A673 (cell line): ENCODE measurements around the gene ZNF892.

Experiments
- CTCF ChIP-seq: fragments of 300-800, 200-600 bp; sonication (generic); conservative IDR thresholded peaks from 2 replicates; pipeline ENCODE4 v1.5.1; 2017; ENCODE audit warnings: low read depth, mild to moderate bottlenecking, antibody characterized with exemption, low read length, moderate library complexity, mixed read lengths
- EZH2 ChIP-seq: fragments of 200-600 bp; sonication (generic); IDR thresholded peaks from 2 replicates; pipeline ENCODE4 v1.6.1; 2017; ENCODE audit warnings: borderline replicate concordance, low read depth, mild to moderate bottlenecking, mixed read lengths, antibody characterized with exemption, low read length; ENCODE audit not compliant: poor library complexity, severe bottlenecking

GRCh38 chr2:95203911-95204310 is 3.4 kb upstream of the ZNF892 start:
- TF ChIP-seq CTCF: no peak
- TF ChIP-seq EZH2: no peak
